ENCODE results near the gene VARS2. TPM values are rescaled to one million over a fixed set of nuclear protein-coding genes. Genes with fewer than 3 reads are reported as not detected.

Gene VARS2
- total and polyA plus RNA-seq, 2 experiments from 2014 or later = 27.5 to 61.3 TPM

DNA sequence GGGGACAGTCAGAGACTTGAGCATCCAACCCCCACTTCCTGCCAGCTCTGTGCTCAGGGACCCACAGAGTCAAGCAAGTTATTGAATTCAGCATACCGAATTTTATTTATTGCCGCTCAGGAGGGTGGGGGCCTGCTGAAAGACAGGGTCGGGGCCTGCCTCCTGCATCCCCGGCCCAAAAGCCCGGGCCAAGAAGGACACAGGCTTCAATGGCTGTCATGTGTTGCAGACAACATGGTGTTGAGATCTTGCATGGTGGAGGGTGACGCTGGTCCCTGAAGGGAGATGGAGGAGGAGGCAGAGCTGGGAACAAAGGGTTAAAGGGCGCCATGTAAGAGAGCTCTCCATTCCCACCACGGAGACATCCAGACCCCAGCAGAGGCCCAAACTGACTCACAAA lies 17.2 kb downstream of the VARS2 start:
- Histone ChIP-seq H3K4me3 (no peak overlapping the region), H3K4me1 (ENCODE audit: low read depth) (no peaks in the 10 kb centered on the region), H3K27me3 (no peaks in the 10 kb centered on the region), H3K9me3 (ENCODE audit: low read depth) (no peaks in the 10 kb centered on the region), H3K36me3 (no peaks in the 10 kb centered on the region), H3K27ac (no peak overlapping the region)
- TF ChIP-seq, protein P1, sequence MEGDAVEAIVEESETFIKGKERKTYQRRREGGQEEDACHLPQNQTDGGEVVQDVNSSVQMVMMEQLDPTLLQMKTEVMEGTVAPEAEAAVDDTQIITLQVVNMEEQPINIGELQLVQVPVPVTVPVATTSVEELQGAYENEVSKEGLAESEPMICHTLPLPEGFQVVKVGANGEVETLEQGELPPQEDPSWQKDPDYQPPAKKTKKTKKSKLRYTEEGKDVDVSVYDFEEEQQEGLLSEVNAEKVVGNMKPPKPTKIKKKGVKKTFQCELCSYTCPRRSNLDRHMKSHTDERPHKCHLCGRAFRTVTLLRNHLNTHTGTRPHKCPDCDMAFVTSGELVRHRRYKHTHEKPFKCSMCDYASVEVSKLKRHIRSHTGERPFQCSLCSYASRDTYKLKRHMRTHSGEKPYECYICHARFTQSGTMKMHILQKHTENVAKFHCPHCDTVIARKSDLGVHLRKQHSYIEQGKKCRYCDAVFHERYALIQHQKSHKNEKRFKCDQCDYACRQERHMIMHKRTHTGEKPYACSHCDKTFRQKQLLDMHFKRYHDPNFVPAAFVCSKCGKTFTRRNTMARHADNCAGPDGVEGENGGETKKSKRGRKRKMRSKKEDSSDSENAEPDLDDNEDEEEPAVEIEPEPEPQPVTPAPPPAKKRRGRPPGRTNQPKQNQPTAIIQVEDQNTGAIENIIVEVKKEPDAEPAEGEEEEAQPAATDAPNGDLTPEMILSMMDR (IDR thresholded peaks at IDR 0.05; ENCODE audit: low read depth, low read length) = no peak
- DNase-seq (ENCODE audit: low read depth in 1 of 2, low spot score in 1 of 2) = no peak

DNA sequence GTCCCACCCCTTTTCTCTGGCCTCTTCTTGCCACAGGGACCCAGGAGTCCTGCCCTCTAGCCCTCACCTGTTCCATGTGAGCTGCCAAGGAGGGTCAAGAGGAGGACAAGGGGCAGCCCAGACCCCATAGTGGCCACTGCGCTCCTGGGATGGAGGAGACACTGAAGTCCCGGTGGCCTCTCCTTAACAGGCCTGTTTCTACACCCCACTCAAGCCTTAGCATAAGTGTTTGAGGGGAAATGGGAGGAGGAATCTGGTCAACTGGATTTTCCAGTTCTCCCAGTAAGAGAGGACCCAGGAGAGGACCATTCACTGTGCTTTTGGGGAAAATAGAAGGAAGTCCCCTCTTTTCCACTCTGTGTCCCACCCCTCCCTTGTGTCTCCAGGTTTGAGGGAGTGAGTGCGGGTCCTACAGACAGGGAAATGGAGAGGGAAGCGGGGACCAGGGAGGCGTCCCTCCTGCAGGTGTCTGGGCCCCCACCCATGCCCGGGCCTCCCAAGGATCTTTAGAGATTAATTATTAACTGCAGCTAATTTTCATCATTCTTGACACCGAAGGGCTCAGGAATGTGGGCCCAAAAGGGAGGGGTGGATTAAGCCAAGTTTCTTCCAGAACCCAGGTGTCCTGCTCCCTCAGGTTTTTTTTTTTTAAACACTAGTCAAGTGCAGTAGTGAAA lies 18.1 kb downstream of the VARS2 start, which contains the start of gene SFTA2:
TSS of gene SFTA2 (minus strand) at position 202 of the 677 bp plus-strand sequence. CDS start at position 128, 74 bp downstream.
- no peak for DNase-seq (ENCODE audit: low read depth in 1 of 2, low spot score in 1 of 2)
- H3K4me1 ChIP-seq (ENCODE audit: low read depth) = no peaks in the 10 kb centered on the region

DNA sequence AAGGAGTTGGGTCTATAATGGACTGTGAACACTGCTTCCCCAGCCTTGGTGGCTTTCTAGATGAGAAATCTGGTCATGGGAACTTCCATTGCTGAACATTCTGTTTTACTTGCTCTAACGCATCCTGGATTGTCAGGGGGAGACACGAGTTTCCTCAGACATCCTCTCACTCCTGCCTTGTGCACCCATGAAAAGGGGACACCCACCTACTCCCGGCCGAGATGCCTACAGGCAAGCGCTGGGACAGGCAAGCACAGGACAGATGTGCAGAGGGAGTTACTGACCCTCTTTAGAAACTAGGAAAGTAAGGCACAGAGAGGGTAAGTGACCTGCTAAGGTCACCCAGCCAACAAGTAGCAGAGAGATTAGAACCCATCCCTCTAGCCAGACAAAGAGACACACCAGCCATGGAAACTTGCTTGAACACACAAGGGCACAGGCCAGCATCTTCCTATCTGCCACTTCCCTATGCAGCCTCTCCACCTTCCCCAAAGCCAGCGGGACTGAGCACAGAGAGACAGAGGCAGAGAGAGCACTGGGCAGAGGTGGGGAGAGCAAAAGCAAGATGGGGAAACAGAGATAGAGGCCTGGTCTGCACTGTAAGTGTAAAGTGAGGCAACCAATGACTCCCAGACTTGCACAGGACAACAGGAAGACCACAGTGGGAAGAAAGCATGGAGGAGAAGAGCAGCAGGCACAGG lies 18.8 kb downstream of the VARS2 start:
- H3K27me3 ChIP-seq = no peaks in the 10 kb centered on the region
- no peak for DNase-seq (ENCODE audit: low read depth in 1 of 2, low spot score in 1 of 2)
- no peak overlapping the region for H3K4me3 ChIP-seq
- no peaks in the 10 kb centered on the region for H3K4me1 ChIP-seq (ENCODE audit: low read depth)
- no peaks in the 10 kb centered on the region for H3K9me3 ChIP-seq (ENCODE audit: low read depth)
- H3K36me3 ChIP-seq = no peaks in the 10 kb centered on the region
- TF ChIP-seq, protein P1 (IDR thresholded peaks at IDR 0.05; ENCODE audit: low read depth, low read length) = no peak
- H3K27ac ChIP-seq = no peak overlapping the region

More for the DNA sequence above, 18.1 kb downstream of the VARS2 start, which contains the start of gene SFTA2:
- Histone ChIP-seq H3K4me3 (no peak within 1 kb of the TSS), H3K36me3 (no peaks in the 10 kb centered on the region), H3K27me3 (no peaks in the 10 kb centered on the region), H3K9me3 (ENCODE audit: low read depth) (no peaks in the 10 kb centered on the region), H3K27ac (no peak within 1 kb of the TSS)
- TF ChIP-seq, protein P1 (IDR thresholded peaks at IDR 0.05; ENCODE audit: low read depth, low read length) = no peak

DNA sequence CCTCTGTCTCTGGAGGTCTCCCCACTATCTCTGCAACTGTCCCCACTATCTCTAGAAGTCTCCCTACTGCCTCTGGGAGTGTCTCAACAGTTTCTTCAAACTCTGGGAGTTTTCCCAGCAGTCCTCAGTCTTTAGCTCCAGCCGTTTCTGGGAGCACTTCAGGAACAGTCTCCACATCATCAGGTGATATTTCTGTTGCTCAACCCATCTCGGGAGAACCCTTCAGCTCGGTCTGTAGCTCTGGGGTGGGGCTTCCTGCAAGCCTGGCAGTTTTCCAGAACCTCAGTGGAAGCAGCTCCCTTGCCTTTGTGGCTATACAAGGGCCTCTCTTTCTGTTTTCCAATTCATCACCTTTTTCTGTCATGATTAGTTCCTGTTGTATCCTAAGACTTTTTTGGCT lies 21.0 kb downstream of the VARS2 start:
- Histone ChIP-seq H3K9me3 (ENCODE audit: low read depth) (no peaks in the 10 kb centered on the region), H3K4me1 (ENCODE audit: low read depth) (no peaks in the 10 kb centered on the region), H3K36me3 (no peaks in the 10 kb centered on the region), H3K4me3 (no peak overlapping the region), H3K27ac (no peak overlapping the region), H3K27me3 (no peaks in the 10 kb centered on the region)
- TF ChIP-seq, protein P1 (IDR thresholded peaks at IDR 0.05; ENCODE audit: low read depth, low read length) = no peak
- peak in 1 of 2 donors; percentile 52 for DNase-seq (ENCODE audit: low read depth in 1 of 2, low spot score in 1 of 2)

DNA sequence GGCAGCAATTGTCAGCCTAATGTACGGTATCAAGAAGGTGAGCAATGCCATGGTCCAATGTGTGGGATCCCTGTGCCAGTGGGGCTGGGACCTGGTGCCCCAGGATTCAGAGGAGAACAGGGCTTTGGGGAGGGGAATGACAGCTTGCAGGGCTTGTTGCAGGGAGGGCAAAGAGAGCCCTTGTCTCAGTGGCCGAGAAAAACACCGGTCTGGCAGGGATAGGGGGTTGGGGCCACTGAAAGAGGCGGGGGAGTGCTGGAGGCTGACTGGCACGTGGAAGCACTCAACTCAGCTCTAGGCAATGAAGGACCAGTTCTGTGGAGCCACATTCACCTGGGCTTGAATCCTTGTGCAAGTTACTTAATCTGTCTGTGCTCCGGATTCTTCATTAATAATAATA lies 23.2 kb downstream of the VARS2 start:
- no peaks in the 10 kb centered on the region for H3K9me3 ChIP-seq (ENCODE audit: low read depth)
- H3K4me3 ChIP-seq = no peak overlapping the region
- TF ChIP-seq, protein P1 (IDR thresholded peaks at IDR 0.05; ENCODE audit: low read depth, low read length) = no peak
- no peak for DNase-seq (ENCODE audit: low read depth in 1 of 2, low spot score in 1 of 2)
- no peak overlapping the region for H3K27ac ChIP-seq
- no peaks in the 10 kb centered on the region for H3K36me3 ChIP-seq
- no peaks in the 10 kb centered on the region for H3K27me3 ChIP-seq
- no peaks in the 10 kb centered on the region for H3K4me1 ChIP-seq (ENCODE audit: low read depth)

All from cardiac muscle cell (in vitro differentiated cells and primary cell).